Omental fat pad (tissue), 4 donors: ENCODE measurements around the gene ASNSD1. TPM values are rescaled to one million over a fixed set of nuclear protein-coding genes. Genes with fewer than 3 reads are reported as not detected.
"Not testable (repeated sequence)": the region's sequence is repeated elsewhere in the genome, so short reads cannot be mapped to it uniquely, and the experiment has no call there.

Experiments
- ATAC-seq: fragments of 150-250 bp; one replicate; pipeline ENCODE4 v1.9.1; 2016; ENCODE audit warnings: mild to moderate bottlenecking, moderate library complexity; ENCODE audit not compliant: low FRiP score
- DNase-seq: peaks from one replicate; pipeline ENCODE4 v3.0.0-alpha.2; 2019; ENCODE audit warnings: low spot score
- CTCF ChIP-seq, 3 donors: fragments of 450-650 bp; IDR thresholded peaks; one replicate each; pipeline ENCODE4 v1.5.1; 2016 to 2017; ENCODE audit warnings: antibody characterized with exemption in 3 of 3, mild to moderate bottlenecking in 3 of 3, moderate library complexity in 2 of 3
- total RNA-seq, 4 donors: library from RNA; depleted of rRNA; stranded (reverse); fragments of >200 nt; gene quantifications; one replicate each; pipeline ENCODE4 v1.1.0, GENCODE V29; 2016

ASNSD1 gene
- total RNA-seq, 4 donors from 2014 or later: 46.0 to 61.8 (median 50.3) TPM

DNA sequence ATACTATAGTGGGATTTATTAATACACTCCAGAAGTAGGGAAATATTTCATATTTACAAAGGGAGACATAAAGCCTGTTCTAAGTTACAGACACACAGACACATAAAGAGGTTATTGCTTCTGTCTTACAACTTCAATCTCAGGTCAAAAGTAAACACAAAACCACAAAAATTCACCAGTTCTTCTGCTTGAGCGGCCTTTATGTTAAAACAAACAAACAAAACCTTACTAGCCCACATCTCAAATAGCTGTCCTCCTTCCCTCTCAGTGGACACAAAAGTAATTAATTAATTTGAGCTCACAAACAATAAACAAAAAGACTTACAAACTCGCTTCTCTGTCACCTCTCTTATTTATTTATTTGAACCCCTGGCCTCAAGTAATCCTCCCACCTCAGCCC, 1.5 kb upstream of the ASNSD1 start:
- DNase-seq: no peak
- ATAC-seq: no peak
- TF ChIP-seq CTCF (IDR thresholded peaks at IDR 0.05): no peak

GRCh38 chr2:189660803-189661147, 484 bp upstream of the ASNSD1 start:
- DNase-seq (no peak), ATAC-seq (no peak)
- TF ChIP-seq CTCF (IDR thresholded peaks at IDR 0.05): no peak

DNA sequence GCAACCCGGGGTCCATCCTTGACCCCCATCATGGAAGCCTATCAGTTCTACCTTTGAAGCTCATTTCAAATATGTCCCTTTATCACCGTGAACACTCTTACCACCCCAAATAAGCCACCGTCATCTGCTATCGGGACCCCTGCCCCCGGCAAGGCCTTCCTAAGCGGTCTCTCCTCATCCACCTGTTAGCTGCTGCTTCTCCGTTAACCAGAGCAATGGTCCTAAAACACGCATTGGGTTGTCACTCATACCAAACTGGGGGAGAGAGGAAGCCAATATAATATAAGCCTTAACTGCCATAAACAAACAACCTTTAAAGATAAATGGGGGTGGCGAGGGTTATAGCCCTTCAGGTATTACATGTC, 680 bp downstream of the ASNSD1 start:
- no peak for DNase-seq
- no peak for TF ChIP-seq CTCF (IDR thresholded peaks at IDR 0.05)
- ATAC-seq: no peak

GRCh38 chr2:189662669-189663226, 1.5 kb downstream of the ASNSD1 start:
- no peak for DNase-seq
- TF ChIP-seq CTCF (IDR thresholded peaks at IDR 0.05): no peak
- no peak for ATAC-seq

DNA sequence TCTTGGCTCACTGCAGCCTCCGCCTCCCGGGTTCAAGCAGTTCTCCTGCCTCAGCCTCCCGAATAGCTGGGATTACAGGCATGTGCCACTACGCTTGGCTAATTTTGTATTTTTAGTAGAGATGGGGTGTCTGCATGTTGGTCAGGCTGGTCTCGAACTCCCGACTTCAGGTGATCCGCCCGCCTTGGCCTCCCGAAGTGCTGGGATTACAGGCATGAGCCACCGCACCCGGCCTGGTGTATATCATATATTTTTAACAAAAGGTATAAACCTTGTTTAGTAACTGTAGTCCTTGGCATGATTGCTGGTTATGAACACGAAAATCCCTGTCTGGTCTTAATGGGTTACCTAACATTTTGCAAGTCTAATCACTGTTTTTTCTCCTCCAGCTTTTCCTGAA, 2.1 kb downstream of the ASNSD1 start:
- not testable (repeated sequence) for ATAC-seq, DNase-seq

- TF ChIP-seq CTCF (IDR thresholded peaks at IDR 0.05): no peak
- ATAC-seq (no peak), DNase-seq (no peak)
Observed at GRCh38 chr2:189669913-189670312, 8.7 kb downstream of the ASNSD1 start.

DNA sequence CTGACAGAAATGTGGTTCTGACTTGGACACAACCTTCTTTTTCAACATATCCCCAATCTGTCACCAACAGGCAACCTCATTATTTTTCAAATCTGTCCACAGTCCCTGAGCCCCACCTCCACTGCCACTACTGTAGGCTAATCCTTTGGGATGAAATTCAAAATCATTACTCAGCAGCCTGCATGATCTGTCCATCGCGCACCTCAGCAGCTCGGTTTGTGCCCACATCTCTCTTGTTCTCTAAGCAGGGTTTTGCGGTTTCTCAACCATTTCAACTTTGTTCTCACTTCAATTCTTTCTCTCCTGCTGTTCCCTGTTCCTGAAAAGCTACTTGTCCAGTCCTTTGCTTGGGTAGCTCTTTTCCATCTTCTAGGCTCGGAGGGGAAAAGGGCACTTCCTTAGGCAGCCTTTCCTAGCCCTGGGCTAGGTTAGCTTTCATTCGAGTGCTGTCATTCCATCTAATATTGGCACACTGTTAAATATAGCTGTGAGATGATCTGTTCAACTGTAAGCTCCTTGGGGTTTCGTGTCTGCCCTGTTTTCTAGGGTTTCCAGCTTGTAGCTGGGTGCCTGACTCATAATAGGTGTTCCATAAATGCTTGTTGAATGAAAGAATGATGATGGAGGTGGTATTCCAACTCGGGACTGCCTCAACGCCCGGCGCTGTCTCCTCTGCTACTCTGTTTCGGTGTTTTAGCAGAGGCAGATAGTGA, 12.6 kb downstream of the ASNSD1 start:
- ATAC-seq (peak; percentile 45), DNase-seq (no peak)
- TF ChIP-seq CTCF (IDR thresholded peaks at IDR 0.05): no peak
